Liver (tissue), 3 donors: ENCODE measurements around the gene ARAP3.

Experiments
- ATF3 ChIP-seq: IDR thresholded peaks from 2 replicates; pipeline ENCODE4 v1.6.1; 2016; ENCODE audit warnings: antibody characterized with exemption
- CTCF ChIP-seq: fragments of 150-350 bp; IDR thresholded peaks from 2 replicates; pipeline ENCODE4 v1.5.1; 2017; ENCODE audit warnings: improper control_type of control experiment, low read depth, low read length; ENCODE audit not compliant: missing input control
- JUND ChIP-seq, 2 donors: IDR thresholded peaks; 2 replicates each; pipeline ENCODE4 v1.6.1; 2016; ENCODE audit warnings: antibody characterized with exemption in 2 of 2
- MAX ChIP-seq: IDR thresholded peaks from 2 replicates; pipeline ENCODE4 v1.6.1; 2016; ENCODE audit warnings: antibody characterized with exemption
- RAD21 ChIP-seq, 2 donors: IDR thresholded peaks; 2 replicates each; pipeline ENCODE4 v1.6.1; 2016; ENCODE audit warnings: antibody characterized with exemption in 2 of 2, mild to moderate bottlenecking in 2 of 2
- RXRA ChIP-seq, 2 donors: IDR thresholded peaks; 2 replicates each; pipeline ENCODE4 v1.6.1; 2017 to 2018; ENCODE audit warnings: antibody characterized with exemption in 2 of 2, mild to moderate bottlenecking in 1 of 2
- YY1 ChIP-seq: IDR thresholded peaks from 2 replicates; pipeline ENCODE4 v1.6.1; 2016; ENCODE audit warnings: antibody characterized with exemption, mild to moderate bottlenecking
- ZBTB33 ChIP-seq: IDR thresholded peaks from 2 replicates; pipeline ENCODE4 v1.6.1; 2016; ENCODE audit warnings: antibody characterized with exemption
- TF ChIP-seq, protein P1 (sequence below): IDR thresholded peaks from 2 replicates; pipeline ENCODE4 v1.6.1; 2016; ENCODE audit warnings: antibody characterized with exemption, mild to moderate bottlenecking
- donor health status: healthy.
- donor health status: healthy.

- TF ChIP-seq CTCF, result no peak
- no peak for TF ChIP-seq JUND (IDR thresholded peaks at IDR 0.05)
- no peak for TF ChIP-seq ATF3
- no peak for TF ChIP-seq MAX
- TF ChIP-seq RXRA (IDR thresholded peaks at IDR 0.05), result no peak
- TF ChIP-seq, protein P1, sequence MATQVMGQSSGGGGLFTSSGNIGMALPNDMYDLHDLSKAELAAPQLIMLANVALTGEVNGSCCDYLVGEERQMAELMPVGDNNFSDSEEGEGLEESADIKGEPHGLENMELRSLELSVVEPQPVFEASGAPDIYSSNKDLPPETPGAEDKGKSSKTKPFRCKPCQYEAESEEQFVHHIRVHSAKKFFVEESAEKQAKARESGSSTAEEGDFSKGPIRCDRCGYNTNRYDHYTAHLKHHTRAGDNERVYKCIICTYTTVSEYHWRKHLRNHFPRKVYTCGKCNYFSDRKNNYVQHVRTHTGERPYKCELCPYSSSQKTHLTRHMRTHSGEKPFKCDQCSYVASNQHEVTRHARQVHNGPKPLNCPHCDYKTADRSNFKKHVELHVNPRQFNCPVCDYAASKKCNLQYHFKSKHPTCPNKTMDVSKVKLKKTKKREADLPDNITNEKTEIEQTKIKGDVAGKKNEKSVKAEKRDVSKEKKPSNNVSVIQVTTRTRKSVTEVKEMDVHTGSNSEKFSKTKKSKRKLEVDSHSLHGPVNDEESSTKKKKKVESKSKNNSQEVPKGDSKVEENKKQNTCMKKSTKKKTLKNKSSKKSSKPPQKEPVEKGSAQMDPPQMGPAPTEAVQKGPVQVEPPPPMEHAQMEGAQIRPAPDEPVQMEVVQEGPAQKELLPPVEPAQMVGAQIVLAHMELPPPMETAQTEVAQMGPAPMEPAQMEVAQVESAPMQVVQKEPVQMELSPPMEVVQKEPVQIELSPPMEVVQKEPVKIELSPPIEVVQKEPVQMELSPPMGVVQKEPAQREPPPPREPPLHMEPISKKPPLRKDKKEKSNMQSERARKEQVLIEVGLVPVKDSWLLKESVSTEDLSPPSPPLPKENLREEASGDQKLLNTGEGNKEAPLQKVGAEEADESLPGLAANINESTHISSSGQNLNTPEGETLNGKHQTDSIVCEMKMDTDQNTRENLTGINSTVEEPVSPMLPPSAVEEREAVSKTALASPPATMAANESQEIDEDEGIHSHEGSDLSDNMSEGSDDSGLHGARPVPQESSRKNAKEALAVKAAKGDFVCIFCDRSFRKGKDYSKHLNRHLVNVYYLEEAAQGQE, result no peak
- no peak for TF ChIP-seq YY1
- no peak for TF ChIP-seq RAD21 (IDR thresholded peaks at IDR 0.05)
- no peak for TF ChIP-seq ZBTB33
These were observed 10.5 kb upstream of the ARAP3 start for GRCh38 chr5:141692533-141692888.
